ENCODE results near the gene TMED1.

- TF ChIP-seq, protein P1, sequence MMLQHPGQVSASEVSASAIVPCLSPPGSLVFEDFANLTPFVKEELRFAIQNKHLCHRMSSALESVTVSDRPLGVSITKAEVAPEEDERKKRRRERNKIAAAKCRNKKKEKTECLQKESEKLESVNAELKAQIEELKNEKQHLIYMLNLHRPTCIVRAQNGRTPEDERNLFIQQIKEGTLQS (IDR thresholded peaks at IDR 0.05) = no peak
- no peak for TF ChIP-seq EZH2 (IDR thresholded peaks at IDR 0.05)
- TF ChIP-seq, protein P2, sequence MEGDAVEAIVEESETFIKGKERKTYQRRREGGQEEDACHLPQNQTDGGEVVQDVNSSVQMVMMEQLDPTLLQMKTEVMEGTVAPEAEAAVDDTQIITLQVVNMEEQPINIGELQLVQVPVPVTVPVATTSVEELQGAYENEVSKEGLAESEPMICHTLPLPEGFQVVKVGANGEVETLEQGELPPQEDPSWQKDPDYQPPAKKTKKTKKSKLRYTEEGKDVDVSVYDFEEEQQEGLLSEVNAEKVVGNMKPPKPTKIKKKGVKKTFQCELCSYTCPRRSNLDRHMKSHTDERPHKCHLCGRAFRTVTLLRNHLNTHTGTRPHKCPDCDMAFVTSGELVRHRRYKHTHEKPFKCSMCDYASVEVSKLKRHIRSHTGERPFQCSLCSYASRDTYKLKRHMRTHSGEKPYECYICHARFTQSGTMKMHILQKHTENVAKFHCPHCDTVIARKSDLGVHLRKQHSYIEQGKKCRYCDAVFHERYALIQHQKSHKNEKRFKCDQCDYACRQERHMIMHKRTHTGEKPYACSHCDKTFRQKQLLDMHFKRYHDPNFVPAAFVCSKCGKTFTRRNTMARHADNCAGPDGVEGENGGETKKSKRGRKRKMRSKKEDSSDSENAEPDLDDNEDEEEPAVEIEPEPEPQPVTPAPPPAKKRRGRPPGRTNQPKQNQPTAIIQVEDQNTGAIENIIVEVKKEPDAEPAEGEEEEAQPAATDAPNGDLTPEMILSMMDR (IDR thresholded peaks at IDR 0.05 in 2 of 3, conservative IDR thresholded peaks at IDR 0.05 in 1 of 3; ENCODE audit: borderline replicate concordance in 1 of 3, insufficient read depth in 1 of 3, low read depth in 2 of 3, low read length in 2 of 3) = no peak
- TF ChIP-seq POLR2A (IDR thresholded peaks at IDR 0.05; ENCODE audit: borderline replicate concordance, extremely low read depth, insufficient read depth, insufficient read length) = no peak
- TF ChIP-seq RAD21 (IDR thresholded peaks at IDR 0.05; ENCODE audit: low read depth) = no peak
Observed at GRCh38 chr19:10872546-10873107, 36.6 kb upstream of the TMED1 start.
